HFFc6 (cell line): ENCODE measurements around the gene IBTK. TPM values are rescaled to one million over a fixed set of nuclear protein-coding genes. Genes with fewer than 3 reads are reported as not detected.

ENCODE experiments used
- DNase-seq: peaks from one replicate; pipeline ENCODE4 v3.0.0-alpha.2; 2018
- H3K27ac Mint-ChIP-seq: 2 replicates; pipeline ENCODE4 v1.8.0; 2020; ENCODE audit warnings: mild to moderate bottlenecking, mixed read lengths
- H3K27me3 Mint-ChIP-seq: 2 replicates; pipeline ENCODE4 v1.8.0; 2021; ENCODE audit warnings: mild to moderate bottlenecking, moderate library complexity, mixed read lengths; ENCODE audit not compliant: insufficient read depth
- H3K36me3 Mint-ChIP-seq: 2 replicates; pipeline ENCODE4 v1.8.0; 2021; ENCODE audit warnings: low read depth, mixed read lengths
- H3K4me1 Mint-ChIP-seq: 2 replicates; pipeline ENCODE4 v1.8.0; 2020; ENCODE audit warnings: low read depth, mixed read lengths
- H3K4me3 Mint-ChIP-seq: 2 replicates; pipeline ENCODE4 v1.8.0; 2020; ENCODE audit warnings: mild to moderate bottlenecking, moderate library complexity, mixed read lengths
- H3K9me3 Mint-ChIP-seq: 2 replicates; pipeline ENCODE4 v1.8.0; 2020; ENCODE audit warnings: mild to moderate bottlenecking, mixed read lengths
- CTCF ChIP-seq: fragments of 200-600 bp; sonication (generic); IDR thresholded peaks from 2 replicates; pipeline ENCODE4 v1.5.0; 2021; ENCODE audit warnings: antibody characterized with exemption, mild to moderate bottlenecking
- total RNA-seq, 6 experiments: library from RNA; stranded (reverse); fragmentation: NEBNext Ultra II Directional; extraction: Animal tissue kit (Norgen Biotek cat#: 25700); gene quantifications; 2 replicates in 1 of 6; 3 replicates in 5 of 6; pipeline ENCODE4 v1.2.3, GENCODE V29; 2021

The IBTK gene
- total RNA-seq, 6 experiments from 2014 or later = 28.4 to 34.3 (median 32.1) TPM

GRCh38 chr6:82178077-82178758, 69.3 kb downstream of the IBTK start:
- peak; percentile 83 for TF ChIP-seq CTCF
- Mint-ChIP-seq H3K27me3 (no peaks in the 10 kb centered on the region; the same call in 1 of the 2 replicates), H3K27ac (peak overlapping the region; percentile 44), H3K4me1 (peaks cover 44% of the 10 kb centered on the region), H3K9me3 (no peaks in the 10 kb centered on the region), H3K36me3 (peaks cover 33% of the 10 kb centered on the region), H3K4me3 (no peak overlapping the region)
- peak; percentile 37 for DNase-seq

- Mint-ChIP-seq H3K9me3 (no peaks in the 10 kb centered on the region), H3K4me1 (peaks cover 31% of the 10 kb centered on the region), H3K27ac (peak overlapping the region; percentile 40), H3K27me3 (peaks cover 1% of the 10 kb centered on the region), H3K36me3 (peaks cover 27% of the 10 kb centered on the region), H3K4me3 (no peak overlapping the region; the same call in 1 of the 2 replicates)
- TF ChIP-seq CTCF = no peak
- no peak for DNase-seq
Observed at GRCh38 chr6:82176616-82177015, 70.9 kb downstream of the IBTK start.

GRCh38 chr6:82172594-82172993, 75.0 kb downstream of the IBTK start:
- no peak for TF ChIP-seq CTCF
- H3K36me3 Mint-ChIP-seq = peaks cover 27% of the 10 kb centered on the region
- no peak for DNase-seq
- no peak overlapping the region for H3K4me3 Mint-ChIP-seq
- H3K9me3 Mint-ChIP-seq = no peaks in the 10 kb centered on the region
- H3K27ac Mint-ChIP-seq = no peak overlapping the region
- H3K27me3 Mint-ChIP-seq = peaks cover 1% of the 10 kb centered on the region; the same call in 1 of the 2 replicates
- H3K4me1 Mint-ChIP-seq = peaks cover 9% of the 10 kb centered on the region

- H3K27me3 Mint-ChIP-seq = peaks cover 1% of the 10 kb centered on the region; the same call in 1 of the 2 replicates
Observed at GRCh38 chr6:82169138-82169876, 78.2 kb downstream of the IBTK start.

GRCh38 chr6:82166493-82166892, 81.1 kb downstream of the IBTK start:
- TF ChIP-seq CTCF = no peak
- no peaks in the 10 kb centered on the region for H3K9me3 Mint-ChIP-seq
- no peak for DNase-seq

More at GRCh38 chr6:82169138-82169876, 78.2 kb downstream of the IBTK start:
- peaks cover 33% of the 10 kb centered on the region for H3K36me3 Mint-ChIP-seq
- DNase-seq = no peak
- H3K9me3 Mint-ChIP-seq = no peaks in the 10 kb centered on the region
- H3K27ac Mint-ChIP-seq = no peak overlapping the region
- H3K4me3 Mint-ChIP-seq = no peak overlapping the region
- no peaks in the 10 kb centered on the region for H3K4me1 Mint-ChIP-seq
- TF ChIP-seq CTCF = no peak

More at GRCh38 chr6:82166493-82166892, 81.1 kb downstream of the IBTK start:
- Mint-ChIP-seq H3K36me3 (peaks cover 27% of the 10 kb centered on the region), H3K27me3 (no peaks in the 10 kb centered on the region; the same call in 1 of the 2 replicates), H3K4me1 (no peaks in the 10 kb centered on the region), H3K27ac (no peak overlapping the region), H3K4me3 (no peak overlapping the region)
